Kasumi-1 (cell line): ENCODE measurements around the gene NAA80.
"Not testable (repeated sequence)": the region's sequence is repeated elsewhere in the genome, so short reads cannot be mapped to it uniquely, and the experiment has no call there.

Source experiments
- DNase-seq, 2 experiments: peaks; one replicate each; lab custom pipeline; 2025; lab: John Stamatoyannopoulos, UW

The NAA80 gene

DNA sequence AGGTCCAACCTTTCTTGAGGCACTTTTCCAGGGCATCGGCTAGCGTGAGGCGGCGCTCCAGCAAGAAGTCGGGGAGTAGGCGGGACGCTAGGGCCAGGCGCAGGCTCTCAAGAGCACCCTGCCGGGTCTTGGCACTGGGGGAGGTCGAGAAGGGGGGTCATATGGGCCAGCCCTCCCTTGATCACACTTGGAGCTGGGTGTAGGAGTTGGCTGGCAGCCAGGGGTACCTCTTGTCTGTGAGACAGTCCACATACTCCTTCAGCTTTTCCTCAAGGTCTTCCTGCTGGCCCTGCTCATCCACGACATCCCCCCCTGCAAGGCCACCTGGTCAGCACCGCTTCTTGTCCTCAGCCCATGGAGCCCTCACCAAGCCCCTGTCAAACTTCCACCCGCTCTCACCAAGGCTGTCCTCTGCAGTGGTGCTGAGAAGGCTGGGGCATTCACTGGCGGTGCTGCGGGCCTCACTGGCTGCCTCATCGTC lies 9.0 kb downstream of the NAA80 start:
- no peak for DNase-seq

DNA sequence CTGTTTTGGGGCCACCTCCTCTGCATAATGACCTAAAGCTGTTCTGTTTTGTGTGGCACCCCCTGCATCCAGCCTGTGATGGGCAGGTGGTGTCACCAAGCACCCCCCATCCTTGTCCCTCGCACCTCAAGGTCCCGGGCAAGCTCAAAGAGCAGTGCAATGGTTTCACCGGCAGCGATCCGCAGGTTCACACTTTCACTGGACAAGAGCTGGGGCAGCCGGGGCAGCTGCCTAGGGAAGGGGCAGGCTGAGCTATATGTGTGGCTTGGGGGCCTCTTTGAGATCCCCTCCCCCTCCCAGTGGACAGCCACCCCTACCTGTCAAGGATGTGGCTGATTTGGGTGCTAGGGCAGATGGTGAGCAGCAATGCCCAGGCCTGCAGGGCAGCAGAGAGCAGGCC lies 10.1 kb downstream of the NAA80 start:
- DNase-seq: no peak

GRCh38 chr3:50288387-50289007 lies 10.7 kb downstream of the NAA80 start:
- no peak for DNase-seq

GRCh38 chr3:50287262-50287661 lies 11.9 kb downstream of the NAA80 start:
- DNase-seq: no peak

GRCh38 chr3:50286322-50287227 lies 12.6 kb downstream of the NAA80 start:
- no peak for DNase-seq

DNA sequence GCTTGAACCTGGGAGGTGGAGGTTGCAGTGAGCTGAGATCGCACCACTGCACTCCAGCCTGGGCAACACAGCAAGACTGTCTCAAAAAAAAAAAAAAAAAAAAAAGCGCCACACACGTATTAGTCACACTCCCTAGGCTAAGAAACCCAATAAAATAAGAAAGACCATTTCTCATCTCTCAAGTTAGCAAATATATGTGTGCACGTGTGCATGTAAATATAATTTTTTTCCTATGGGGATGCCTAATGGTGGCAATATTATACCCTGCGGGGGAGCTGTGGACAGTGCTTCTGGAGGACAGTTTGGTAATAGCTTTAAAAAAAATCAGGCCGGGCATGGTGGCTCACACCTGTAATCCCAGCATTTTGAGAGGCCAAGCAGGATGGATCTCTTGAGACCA lies 15.1 kb downstream of the NAA80 start:
- DNase-seq: not testable (repeated sequence)

- no peak for DNase-seq
These were observed 19.8 kb downstream of the NAA80 start for GRCh38 chr3:50279255-50280016.

DNA sequence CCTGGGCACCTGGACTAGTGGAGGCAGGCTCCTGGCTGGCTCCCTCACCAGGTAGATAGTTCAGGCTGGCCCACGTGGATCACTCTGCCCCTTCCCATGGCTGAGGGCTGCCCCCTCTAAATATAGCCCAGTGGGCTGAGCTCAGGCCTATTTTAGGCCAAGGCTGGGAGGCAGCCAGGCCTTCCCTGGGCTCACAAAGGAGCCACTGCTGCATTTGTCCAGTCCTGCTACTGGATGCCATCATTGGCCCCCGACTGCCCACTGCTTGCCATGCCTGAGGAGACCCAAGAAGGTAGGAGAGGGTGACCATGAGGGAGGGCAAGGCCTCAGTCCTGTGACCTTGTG lies 20.4 kb downstream of the NAA80 start, which contains the start of gene LSMEM2:
LSMEM2 (plus strand) TSS at position 208 of the 345 bp plus-strand sequence; CDS start at position 235, 27 bp downstream.
- DNase-seq: no peak

DNA sequence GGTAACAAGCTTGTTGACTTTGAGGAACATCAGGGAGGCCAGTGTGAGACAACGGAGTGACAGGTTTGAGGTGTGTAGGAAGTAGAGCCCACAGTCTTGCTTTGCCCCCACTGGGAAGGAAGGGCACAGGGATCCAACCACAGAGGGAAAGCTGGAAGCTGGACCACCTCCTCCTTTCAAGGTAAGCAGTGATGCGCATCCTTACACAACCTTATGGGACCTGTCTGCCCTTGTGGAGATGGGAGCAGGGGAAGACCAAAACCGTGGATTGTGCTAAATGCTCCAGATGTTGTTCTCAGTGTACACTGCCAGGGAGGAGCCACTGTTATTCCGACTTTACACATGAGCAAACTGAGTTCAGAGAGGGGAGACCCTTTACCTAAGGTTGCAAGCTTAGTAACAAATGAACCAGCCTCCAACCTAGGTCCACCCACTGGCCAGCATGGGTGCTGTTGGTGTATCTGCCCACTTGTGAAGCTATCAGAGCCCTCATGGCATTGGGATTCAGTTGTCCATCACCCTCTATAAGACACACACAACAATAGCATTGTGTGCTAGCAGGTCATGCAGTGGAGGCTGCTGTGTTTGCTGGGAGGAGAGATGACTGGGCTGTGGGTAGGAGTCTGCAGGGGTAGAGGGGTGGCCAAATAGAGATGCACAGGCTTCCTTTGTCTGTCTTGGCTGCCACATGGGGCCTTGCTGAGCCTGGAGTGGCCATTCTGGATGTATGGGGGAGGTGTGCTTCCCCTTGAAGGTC lies 20.9 kb downstream of the NAA80 start:
- DNase-seq: no peak

- DNase-seq: no peak
These were observed 22.5 kb downstream of the NAA80 start for GRCh38 chr3:50276762-50277101.

- no peak for DNase-seq
These were observed 23.0 kb downstream of the NAA80 start for GRCh38 chr3:50275996-50276761.

DNA sequence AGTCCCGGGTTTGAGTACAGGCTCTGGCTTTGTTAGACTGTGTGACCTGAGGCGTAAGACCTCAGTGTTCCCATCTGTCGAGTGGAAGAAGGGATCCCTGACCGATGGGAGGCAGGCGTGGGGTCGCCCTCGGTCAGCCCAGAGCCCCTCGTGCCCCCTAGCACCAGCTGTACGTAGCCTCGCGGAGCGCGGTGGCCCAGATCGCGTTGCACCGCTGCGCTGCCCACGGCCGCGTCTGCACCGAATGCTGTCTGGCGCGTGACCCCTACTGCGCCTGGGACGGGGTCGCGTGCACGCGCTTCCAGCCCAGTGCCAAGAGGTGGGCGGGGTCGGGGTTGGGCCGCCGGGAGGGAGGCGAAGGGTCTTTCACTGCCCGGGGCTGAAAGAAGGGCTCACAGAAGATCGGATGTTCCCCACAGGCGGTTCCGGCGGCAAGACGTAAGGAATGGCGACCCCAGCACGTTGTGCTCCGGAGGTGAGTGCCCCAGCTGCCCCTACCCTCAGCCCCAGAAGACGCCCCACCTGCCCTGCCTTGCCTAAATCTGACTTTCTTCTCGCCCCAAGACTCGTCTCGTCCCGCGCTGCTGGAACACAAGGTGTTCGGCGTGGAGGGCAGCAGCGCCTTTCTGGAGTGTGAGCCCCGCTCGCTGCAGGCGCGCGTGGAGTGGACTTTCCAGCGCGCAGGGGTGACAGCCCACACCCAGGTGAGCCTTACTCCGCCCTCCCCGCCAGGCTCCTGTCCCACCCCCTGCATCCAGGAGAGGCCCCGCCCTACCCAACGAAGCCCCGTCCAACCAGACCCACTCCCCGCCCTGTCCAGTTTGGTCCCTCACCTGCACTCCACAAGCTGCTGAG lies 23.8 kb downstream of the NAA80 start:
- DNase-seq: no peak

DNA sequence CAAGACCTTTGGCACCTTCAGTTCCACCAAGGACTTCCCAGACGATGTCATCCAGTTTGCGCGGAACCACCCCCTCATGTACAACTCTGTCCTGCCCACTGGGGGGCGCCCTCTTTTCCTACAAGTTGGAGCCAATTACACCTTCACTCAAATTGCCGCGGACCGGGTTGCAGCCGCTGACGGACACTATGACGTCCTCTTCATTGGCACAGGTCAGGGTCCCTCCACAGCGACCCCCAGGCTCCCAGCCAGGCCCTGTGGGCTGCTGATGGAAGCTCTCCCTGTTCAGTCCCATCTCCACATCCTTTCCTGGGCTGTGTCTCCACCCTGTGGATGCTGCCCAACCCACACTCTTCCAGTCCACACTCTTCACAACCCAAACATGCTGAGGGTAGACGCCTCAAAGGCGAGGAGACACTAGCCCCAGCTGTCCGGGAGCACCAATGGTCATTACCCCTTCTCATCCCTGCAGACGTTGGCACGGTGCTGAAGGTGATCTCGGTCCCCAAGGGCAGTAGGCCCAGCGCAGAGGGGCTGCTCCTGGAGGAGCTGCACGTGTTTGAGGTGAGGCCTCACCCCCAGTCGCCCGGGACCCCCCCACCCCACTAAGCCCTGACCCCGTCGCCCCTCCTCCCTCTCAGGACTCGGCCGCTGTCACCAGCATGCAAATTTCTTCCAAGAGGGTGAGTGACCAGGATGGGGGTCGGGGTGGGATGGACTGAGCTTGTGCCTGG lies 24.7 kb downstream of the NAA80 start:
- peak; percentile 58 to 62 for DNase-seq

DNA sequence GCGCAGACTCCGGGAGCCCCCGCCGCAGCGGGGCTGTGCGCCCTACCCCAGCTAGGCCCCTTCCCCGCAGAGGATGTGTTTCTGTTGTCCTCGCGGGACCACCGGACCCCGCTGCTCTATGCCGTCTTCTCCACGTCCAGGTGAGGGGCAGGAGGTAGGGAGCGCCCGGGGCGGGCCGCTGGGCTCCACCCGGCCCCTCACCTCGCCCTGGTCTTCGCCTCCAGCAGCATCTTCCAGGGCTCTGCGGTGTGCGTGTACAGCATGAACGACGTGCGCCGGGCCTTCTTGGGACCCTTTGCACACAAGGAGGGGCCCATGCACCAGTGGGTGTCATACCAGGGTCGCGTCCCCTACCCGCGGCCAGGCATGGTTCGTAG lies 25.5 kb downstream of the NAA80 start:
- DNase-seq: no peak

DNA sequence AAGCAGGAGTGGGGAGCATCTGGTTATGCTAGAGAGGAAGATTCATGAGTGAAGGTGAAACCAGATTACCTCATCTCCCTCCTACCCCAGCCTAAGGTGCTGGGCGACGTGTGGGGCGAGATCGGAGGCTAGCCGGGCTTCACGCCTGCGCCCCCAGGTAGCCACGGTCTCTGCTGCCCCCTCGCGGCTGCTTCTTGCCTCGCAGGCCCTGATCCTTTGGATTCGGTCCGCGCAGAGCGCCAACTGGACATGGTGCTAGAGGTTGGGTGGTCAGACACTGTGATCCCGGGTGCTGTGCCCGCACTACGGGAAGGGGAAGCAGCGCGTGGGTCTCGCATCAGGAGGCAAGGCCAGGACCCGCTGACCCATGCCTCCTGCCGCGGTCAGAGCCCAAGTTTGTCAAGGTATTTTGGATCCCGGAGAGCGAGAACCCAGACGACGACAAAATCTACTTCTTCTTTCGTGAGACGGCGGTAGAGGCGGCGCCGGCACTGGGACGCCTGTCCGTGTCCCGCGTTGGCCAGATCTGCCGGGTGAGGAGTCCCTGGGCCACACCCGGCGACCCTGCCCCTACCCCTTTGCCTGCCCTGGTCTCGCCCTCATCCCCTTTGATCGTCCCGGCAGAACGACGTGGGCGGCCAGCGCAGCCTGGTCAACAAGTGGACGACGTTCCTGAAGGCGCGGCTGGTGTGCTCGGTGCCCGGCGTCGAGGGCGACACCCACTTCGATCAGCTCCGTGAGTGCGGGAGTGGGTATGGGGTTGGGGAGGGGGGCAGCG lies 26.1 kb downstream of the NAA80 start:
- peak; percentile 75 to 85 for DNase-seq

- not testable (repeated sequence) for DNase-seq
These were observed 26.7 kb downstream of the NAA80 start for GRCh38 chr3:50272538-50272910.

DNA sequence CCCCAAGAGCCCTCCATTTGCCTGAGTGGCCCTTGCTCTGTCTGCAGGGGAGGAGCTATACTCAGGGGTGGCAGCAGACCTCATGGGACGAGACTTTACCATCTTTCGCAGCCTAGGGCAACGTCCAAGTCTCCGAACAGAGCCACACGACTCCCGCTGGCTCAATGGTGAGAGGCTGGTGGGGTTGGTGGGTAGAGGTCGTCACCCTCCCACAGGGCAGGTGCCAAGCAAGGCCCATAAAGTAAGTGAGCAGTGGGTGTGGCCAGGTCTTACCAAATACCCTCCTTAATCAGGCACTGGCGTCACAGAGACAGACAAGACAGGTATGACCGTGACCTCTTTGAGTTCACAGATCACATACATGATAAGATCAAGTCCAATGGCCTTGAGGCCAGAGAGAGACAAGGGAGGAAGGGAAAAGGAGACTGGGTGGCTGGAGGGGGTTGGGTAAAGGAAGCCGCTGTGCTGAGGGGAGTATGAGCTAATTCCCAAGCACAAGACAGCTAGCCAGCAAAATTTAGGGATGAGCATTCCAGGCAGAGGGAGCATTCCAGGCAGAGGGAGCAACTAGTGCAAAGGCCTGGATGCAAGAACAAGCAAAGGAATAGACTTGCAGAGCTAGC lies 27.8 kb downstream of the NAA80 start:
- no peak for DNase-seq
